ENCODE results near the gene INHA. TPM values are rescaled to one million over a fixed set of nuclear protein-coding genes. Genes with fewer than 3 reads are reported as not detected.
A peak's percentile ranks its signal among the peaks of the same experiment; 100 is the strongest.

INHA gene
- total and polyA plus RNA-seq, 4 donors: 0.03 to 0.15 (median 0.11) TPM

DNA sequence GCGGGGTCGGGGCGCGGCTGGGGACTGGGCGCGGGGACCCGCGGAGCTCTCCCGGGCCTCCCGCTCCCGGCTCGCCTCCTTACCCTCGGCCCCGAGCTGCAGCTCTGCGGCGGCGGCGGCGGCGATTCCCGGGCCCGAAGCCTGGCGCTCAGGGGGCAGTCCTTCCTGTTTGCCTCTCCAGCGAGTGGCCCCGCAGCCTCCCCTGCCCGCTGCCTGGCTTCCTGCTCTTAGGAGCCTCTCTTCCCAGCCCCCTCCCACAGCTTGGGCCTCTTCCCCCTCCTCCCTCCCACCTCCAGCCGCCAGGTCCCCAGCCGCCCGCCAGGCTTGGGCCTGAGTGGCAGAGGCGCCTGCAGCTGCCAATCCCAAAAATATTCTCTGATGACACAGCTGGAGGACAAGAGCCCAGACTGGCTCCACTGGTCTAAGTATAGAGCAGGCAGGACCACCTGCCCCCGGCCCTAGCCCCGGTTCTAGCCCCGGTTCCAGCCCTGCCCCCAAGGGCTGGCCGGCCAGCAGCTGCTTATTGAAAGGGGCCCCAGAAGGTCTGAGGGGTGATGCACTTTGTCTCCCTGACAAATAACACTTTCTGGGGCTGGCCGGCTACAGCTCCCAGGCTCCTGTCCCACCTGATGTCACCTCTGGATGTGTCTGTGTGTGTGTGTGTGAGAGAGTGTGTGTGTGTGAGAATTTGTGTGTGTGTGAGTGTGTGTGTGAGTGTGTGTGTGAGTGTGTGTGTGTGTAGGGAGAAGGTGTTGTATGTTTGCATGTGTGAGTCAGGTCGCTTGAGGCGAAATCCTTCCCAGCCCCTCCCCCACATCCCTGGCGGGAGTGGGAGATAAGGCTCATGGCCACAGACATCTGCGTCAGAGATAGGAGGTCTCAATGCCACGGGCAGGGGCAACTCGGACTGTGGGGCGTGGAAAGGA is 536 bp upstream of the INHA start, which contains the start of gene OBSL1:
OBSL1 (minus strand) TSS at position 229 of the 926 bp plus-strand sequence. CDS start 307 bp downstream, outside the sequence.
- H3K27ac ChIP-seq (ENCODE audit: low read depth in 1 of 2, low read length in 2 of 2): peak within 1 kb of the TSS in 1 of 2 donors; percentile 53
- H3K9me3 ChIP-seq (ENCODE audit: control insufficient read depth in 4 of 4, low read length in 3 of 4): no peaks in the 10 kb centered on the region
- no peaks in the 10 kb centered on the region for H3K27me3 ChIP-seq (ENCODE audit: control insufficient read depth in 4 of 4, insufficient read depth in 4 of 4, low read length in 3 of 4)
- H3K4me1 ChIP-seq (ENCODE audit: control insufficient read depth in 4 of 4, insufficient read depth in 4 of 4, low read length in 3 of 4): peaks cover 4 to 15% (median 6%) of the 10 kb centered on the region in 4 donors
- DNase-seq (ENCODE audit: low spot score): peak; percentile 64
- peaks cover 0 to 6% (median 1%) of the 10 kb centered on the region in 4 donors for H3K36me3 ChIP-seq (ENCODE audit: control insufficient read depth in 4 of 4, insufficient read depth in 3 of 4, low read depth in 1 of 4, low read length in 3 of 4)
- peak within 1 kb of the TSS; percentile 37 to 48 for H3K9ac ChIP-seq (ENCODE audit: low read depth in 1 of 2, low read length in 2 of 2)
- peak within 1 kb of the TSS; percentile 57 to 81 (median 65) for H3K4me3 ChIP-seq (ENCODE audit: low read depth in 1 of 3, low read length in 3 of 3)
- WGBS: 8% methylated on average over 42 of the region's 42 CpGs
- TF ChIP-seq HNF4A (conservative IDR thresholded peaks at IDR 0.05) (no peak), RXRA (IDR thresholded peaks at IDR 0.05) (peak in 1 of 2 donors; percentile 8)

DNA sequence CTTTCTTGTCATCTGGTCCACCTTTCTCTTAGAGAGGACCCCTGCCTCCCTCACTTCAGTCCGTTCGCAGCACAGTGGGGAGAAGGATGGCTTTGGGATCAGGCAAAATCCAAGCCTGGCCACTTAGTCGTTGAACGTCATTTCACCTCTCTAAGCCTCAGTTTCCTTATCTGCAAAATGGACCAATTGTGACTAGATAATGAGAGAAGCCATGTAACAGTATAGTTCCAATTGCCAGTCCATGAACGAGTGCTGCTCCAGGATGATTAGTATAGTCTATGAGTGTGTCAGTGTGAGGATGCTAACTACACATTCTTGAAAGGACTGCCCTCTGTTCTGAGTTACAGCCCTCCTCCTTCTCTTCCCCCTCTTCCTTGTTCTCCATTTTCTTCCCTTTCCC is 1.1 kb downstream of the INHA start:
- 81% methylated on average over 5 of the region's 5 CpGs for WGBS
- Histone ChIP-seq H3K9ac (ENCODE audit: low read depth in 1 of 2, low read length in 2 of 2) (no peak overlapping the region), H3K27ac (ENCODE audit: low read depth in 1 of 2, low read length in 2 of 2) (no peak overlapping the region), H3K36me3 (ENCODE audit: control insufficient read depth in 4 of 4, insufficient read depth in 3 of 4, low read depth in 1 of 4, low read length in 3 of 4) (peaks cover 0 to 4% (median 0%) of the 10 kb centered on the region in 4 donors), H3K27me3 (ENCODE audit: control insufficient read depth in 4 of 4, insufficient read depth in 4 of 4, low read length in 3 of 4) (peaks cover 0 to 2% (median 0%) of the 10 kb centered on the region in 4 donors), H3K4me1 (ENCODE audit: control insufficient read depth in 4 of 4, insufficient read depth in 4 of 4, low read length in 3 of 4) (peaks cover 4 to 15% (median 6%) of the 10 kb centered on the region in 4 donors), H3K9me3 (ENCODE audit: control insufficient read depth in 4 of 4, low read length in 3 of 4) (no peaks in the 10 kb centered on the region), H3K4me3 (ENCODE audit: low read depth in 1 of 3, low read length in 3 of 3) (no peak overlapping the region)
- DNase-seq (ENCODE audit: low spot score): no peak
- TF ChIP-seq NR2F2 (IDR thresholded peaks at IDR 0.05) (no peak), SP1 (IDR thresholded peaks at IDR 0.05) (no peak), HNF4G (IDR thresholded peaks at IDR 0.05) (no peak)
- TF ChIP-seq, protein P1, sequence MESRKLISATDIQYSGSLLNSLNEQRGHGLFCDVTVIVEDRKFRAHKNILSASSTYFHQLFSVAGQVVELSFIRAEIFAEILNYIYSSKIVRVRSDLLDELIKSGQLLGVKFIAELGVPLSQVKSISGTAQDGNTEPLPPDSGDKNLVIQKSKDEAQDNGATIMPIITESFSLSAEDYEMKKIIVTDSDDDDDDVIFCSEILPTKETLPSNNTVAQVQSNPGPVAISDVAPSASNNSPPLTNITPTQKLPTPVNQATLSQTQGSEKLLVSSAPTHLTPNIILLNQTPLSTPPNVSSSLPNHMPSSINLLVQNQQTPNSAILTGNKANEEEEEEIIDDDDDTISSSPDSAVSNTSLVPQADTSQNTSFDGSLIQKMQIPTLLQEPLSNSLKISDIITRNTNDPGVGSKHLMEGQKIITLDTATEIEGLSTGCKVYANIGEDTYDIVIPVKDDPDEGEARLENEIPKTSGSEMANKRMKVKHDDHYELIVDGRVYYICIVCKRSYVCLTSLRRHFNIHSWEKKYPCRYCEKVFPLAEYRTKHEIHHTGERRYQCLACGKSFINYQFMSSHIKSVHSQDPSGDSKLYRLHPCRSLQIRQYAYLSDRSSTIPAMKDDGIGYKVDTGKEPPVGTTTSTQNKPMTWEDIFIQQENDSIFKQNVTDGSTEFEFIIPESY (IDR thresholded peaks at IDR 0.05): no peak
- TF ChIP-seq, protein P2, sequence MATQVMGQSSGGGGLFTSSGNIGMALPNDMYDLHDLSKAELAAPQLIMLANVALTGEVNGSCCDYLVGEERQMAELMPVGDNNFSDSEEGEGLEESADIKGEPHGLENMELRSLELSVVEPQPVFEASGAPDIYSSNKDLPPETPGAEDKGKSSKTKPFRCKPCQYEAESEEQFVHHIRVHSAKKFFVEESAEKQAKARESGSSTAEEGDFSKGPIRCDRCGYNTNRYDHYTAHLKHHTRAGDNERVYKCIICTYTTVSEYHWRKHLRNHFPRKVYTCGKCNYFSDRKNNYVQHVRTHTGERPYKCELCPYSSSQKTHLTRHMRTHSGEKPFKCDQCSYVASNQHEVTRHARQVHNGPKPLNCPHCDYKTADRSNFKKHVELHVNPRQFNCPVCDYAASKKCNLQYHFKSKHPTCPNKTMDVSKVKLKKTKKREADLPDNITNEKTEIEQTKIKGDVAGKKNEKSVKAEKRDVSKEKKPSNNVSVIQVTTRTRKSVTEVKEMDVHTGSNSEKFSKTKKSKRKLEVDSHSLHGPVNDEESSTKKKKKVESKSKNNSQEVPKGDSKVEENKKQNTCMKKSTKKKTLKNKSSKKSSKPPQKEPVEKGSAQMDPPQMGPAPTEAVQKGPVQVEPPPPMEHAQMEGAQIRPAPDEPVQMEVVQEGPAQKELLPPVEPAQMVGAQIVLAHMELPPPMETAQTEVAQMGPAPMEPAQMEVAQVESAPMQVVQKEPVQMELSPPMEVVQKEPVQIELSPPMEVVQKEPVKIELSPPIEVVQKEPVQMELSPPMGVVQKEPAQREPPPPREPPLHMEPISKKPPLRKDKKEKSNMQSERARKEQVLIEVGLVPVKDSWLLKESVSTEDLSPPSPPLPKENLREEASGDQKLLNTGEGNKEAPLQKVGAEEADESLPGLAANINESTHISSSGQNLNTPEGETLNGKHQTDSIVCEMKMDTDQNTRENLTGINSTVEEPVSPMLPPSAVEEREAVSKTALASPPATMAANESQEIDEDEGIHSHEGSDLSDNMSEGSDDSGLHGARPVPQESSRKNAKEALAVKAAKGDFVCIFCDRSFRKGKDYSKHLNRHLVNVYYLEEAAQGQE (IDR thresholded peaks at IDR 0.05): no peak

DNA sequence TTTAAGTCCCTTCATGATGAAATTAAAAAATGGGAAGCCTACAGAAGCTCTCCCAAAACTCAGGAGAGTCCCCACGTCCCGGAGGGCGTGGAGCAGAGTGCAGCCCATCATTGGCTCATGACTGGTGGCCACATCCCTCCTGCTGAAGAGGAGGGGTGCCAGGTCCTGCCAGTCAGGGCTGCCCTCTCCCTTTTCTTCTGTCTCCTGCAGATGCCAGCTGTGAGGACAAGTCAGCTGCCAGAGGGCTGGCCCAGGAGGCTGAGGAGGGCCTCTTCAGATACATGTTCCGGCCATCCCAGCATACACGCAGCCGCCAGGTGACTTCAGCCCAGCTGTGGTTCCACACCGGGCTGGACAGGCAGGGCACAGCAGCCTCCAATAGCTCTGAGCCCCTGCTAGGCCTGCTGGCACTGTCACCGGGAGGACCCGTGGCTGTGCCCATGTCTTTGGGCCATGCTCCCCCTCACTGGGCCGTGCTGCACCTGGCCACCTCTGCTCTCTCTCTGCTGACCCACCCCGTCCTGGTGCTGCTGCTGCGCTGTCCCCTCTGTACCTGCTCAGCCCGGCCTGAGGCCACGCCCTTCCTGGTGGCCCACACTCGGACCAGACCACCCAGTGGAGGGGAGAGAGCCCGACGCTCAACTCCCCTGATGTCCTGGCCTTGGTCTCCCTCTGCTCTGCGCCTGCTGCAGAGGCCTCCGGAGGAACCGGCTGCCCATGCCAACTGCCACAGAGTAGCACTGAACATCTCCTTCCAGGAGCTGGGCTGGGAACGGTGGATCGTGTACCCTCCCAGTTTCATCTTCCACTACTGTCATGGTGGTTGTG is 2.6 kb downstream of the INHA start:
- no peak for TF ChIP-seq SP1 (IDR thresholded peaks at IDR 0.05)
- TF ChIP-seq, protein P3, sequence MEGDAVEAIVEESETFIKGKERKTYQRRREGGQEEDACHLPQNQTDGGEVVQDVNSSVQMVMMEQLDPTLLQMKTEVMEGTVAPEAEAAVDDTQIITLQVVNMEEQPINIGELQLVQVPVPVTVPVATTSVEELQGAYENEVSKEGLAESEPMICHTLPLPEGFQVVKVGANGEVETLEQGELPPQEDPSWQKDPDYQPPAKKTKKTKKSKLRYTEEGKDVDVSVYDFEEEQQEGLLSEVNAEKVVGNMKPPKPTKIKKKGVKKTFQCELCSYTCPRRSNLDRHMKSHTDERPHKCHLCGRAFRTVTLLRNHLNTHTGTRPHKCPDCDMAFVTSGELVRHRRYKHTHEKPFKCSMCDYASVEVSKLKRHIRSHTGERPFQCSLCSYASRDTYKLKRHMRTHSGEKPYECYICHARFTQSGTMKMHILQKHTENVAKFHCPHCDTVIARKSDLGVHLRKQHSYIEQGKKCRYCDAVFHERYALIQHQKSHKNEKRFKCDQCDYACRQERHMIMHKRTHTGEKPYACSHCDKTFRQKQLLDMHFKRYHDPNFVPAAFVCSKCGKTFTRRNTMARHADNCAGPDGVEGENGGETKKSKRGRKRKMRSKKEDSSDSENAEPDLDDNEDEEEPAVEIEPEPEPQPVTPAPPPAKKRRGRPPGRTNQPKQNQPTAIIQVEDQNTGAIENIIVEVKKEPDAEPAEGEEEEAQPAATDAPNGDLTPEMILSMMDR (IDR thresholded peaks at IDR 0.05; ENCODE audit: low read depth, low read length, missing input control): no peak
- no peak for TF ChIP-seq RAD21 (IDR thresholded peaks at IDR 0.05)
- TF ChIP-seq YY1 (IDR thresholded peaks at IDR 0.05): no peak
- TF ChIP-seq, protein P4, sequence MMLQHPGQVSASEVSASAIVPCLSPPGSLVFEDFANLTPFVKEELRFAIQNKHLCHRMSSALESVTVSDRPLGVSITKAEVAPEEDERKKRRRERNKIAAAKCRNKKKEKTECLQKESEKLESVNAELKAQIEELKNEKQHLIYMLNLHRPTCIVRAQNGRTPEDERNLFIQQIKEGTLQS (IDR thresholded peaks at IDR 0.05): no peak
- no peak for TF ChIP-seq TAF1 (conservative IDR thresholded peaks at IDR 0.05)
- TF ChIP-seq FOXA2 (IDR thresholded peaks at IDR 0.05): no peak
- TF ChIP-seq FOXA1 (IDR thresholded peaks at IDR 0.05): no peak
- TF ChIP-seq, protein P5, sequence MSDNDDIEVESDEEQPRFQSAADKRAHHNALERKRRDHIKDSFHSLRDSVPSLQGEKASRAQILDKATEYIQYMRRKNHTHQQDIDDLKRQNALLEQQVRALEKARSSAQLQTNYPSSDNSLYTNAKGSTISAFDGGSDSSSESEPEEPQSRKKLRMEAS (IDR thresholded peaks at IDR 0.05): no peak
- no peak for TF ChIP-seq NR2F2 (IDR thresholded peaks at IDR 0.05)
- H3K4me1 ChIP-seq (ENCODE audit: control insufficient read depth in 4 of 4, insufficient read depth in 4 of 4, low read length in 3 of 4): peaks cover 4 to 15% (median 6%) of the 10 kb centered on the region in 4 donors
- WGBS: 85% methylated on average over 22 of the region's 22 CpGs
- H3K36me3 ChIP-seq (ENCODE audit: control insufficient read depth in 4 of 4, insufficient read depth in 3 of 4, low read depth in 1 of 4, low read length in 3 of 4): no peaks in the 10 kb centered on the region
- DNase-seq (ENCODE audit: low spot score): no peak
- H3K27ac ChIP-seq (ENCODE audit: low read depth in 1 of 2, low read length in 2 of 2): no peak overlapping the region
- no peaks in the 10 kb centered on the region for H3K9me3 ChIP-seq (ENCODE audit: control insufficient read depth in 4 of 4, low read length in 3 of 4)
- H3K9ac ChIP-seq (ENCODE audit: low read depth in 1 of 2, low read length in 2 of 2): no peak overlapping the region
- peaks cover 0 to 2% (median 0%) of the 10 kb centered on the region in 4 donors for H3K27me3 ChIP-seq (ENCODE audit: control insufficient read depth in 4 of 4, insufficient read depth in 4 of 4, low read length in 3 of 4)
- no peak overlapping the region for H3K4me3 ChIP-seq (ENCODE audit: low read depth in 1 of 3, low read length in 3 of 3)
